HCT116 (cell line): ENCODE measurements around the gene CD84. TPM values are rescaled to one million over a fixed set of nuclear protein-coding genes. Genes with fewer than 3 reads are reported as not detected.

Experiments
- ATAC-seq: fragments of 200-7000 bp; cut with Tn5 transposase; 2 replicates; pipeline ENCODE4 v1.9.1; 2020; ENCODE audit warnings: mild to moderate bottlenecking, moderate library complexity
- BruUV-seq: library from RNA; stranded (reverse); fragments of 400-500 nt; replicated peaks from 2 replicates; lab custom pipeline; 2021; lab: Mats Ljungman, UMichigan
- CTCF ChIA-PET: fragments of 300-600 bp; sonication (Branson Sonifier 250); formaldehyde crosslinking; loops from one replicate; lab custom pipeline; 2021; ENCODE audit warnings: antibody characterized with exemption; lab: Charles Lee
- POLR2A ChIA-PET: fragments of 300-600, 350-600 bp; sonication (Branson Sonifier 250); formaldehyde crosslinking; loops from one replicate; lab custom pipeline; 2021; ENCODE audit warnings: antibody characterized with exemption; lab: Charles Lee
- RAD21 ChIA-PET, 2 experiments: fragments of 300-600 bp; sonication (Branson Sonifier 250); formaldehyde crosslinking; loops; one replicate each; lab custom pipeline; 2023; ENCODE audit warnings: low total read pairs in 2 of 2; ENCODE audit not compliant: uncharacterized antibody in 2 of 2, unreplicated experiment in 2 of 2, low non-redundant PET in 1 of 2; lab: Charles Lee
- DNase-seq: peaks from one replicate; pipeline ENCODE4 v3.0.0-alpha.2; 2010; ENCODE audit warnings: low read depth, low spot score
- H2AFZ ChIP-seq: fragments of 200-600 bp; shearing (Covaris generic), sonication (generic); 2 replicates; pipeline ENCODE4 v1.6.1; 2017; ENCODE audit warnings: low read depth, mixed run types, mixed read lengths, antibody characterized with exemption, low read length; ENCODE audit not compliant: poor library complexity, severe bottlenecking
- H3K27ac ChIP-seq: 2 replicates; pipeline ENCODE4 v1.5.1; 2012; ENCODE audit warnings: low read depth, low read length
- H3K27me3 ChIP-seq: fragments of 200-600 bp; sonication (generic); 2 replicates; pipeline ENCODE4 v1.6.1; 2016; ENCODE audit warnings: mixed run types, low read length, mixed read lengths; ENCODE audit not compliant: insufficient read depth
- H3K36me3 ChIP-seq, 2 experiments: fragments of 200-500 bp in 1 of 2; fragments of 200-600 bp in 1 of 2; sonication (Bioruptor generic) in 1 of 2; sonication (generic) in 1 of 2; 2 replicates each; pipeline versions ENCODE4 v1.5.1 to v1.6.1; 2014 to 2016; ENCODE audit warnings: low read length in 2 of 2, inconsistent platforms in 1 of 2, mixed read lengths in 1 of 2, mixed run types in 1 of 2; ENCODE audit not compliant: insufficient read depth in 2 of 2, control insufficient read depth in 1 of 2
- H3K4me1 ChIP-seq, 2 experiments: fragments of 200-600 bp in 1 of 2; sonication (generic) in 1 of 2; 2 replicates each; pipeline versions ENCODE4 v1.5.1 to v1.6.1; 2012 to 2017; ENCODE audit warnings: low read length in 2 of 2, inconsistent platforms in 1 of 2, mild to moderate bottlenecking in 1 of 2, mixed read lengths in 1 of 2, mixed run types in 1 of 2, moderate library complexity in 1 of 2; ENCODE audit not compliant: insufficient read depth in 2 of 2, control insufficient read depth in 1 of 2
- H3K4me2 ChIP-seq: fragments of 200-600 bp; sonication (generic); 2 replicates; pipeline ENCODE4 v1.6.1; 2017; ENCODE audit warnings: mixed run types, low read length, mixed read lengths
- H3K4me3 ChIP-seq, 2 experiments: fragments of 200-600 bp in 1 of 2; sonication (generic) in 1 of 2; replicated peaks in 1 of 2; 2 replicates each; pipeline ENCODE4 v1.5.1; 2011 to 2016; ENCODE audit warnings: low read length in 2 of 2, control low read depth in 1 of 2, low read depth in 1 of 2, mild to moderate bottlenecking in 1 of 2, mixed read lengths in 1 of 2, mixed run types in 1 of 2
- H3K79me2 ChIP-seq: fragments of 200-600 bp; sonication (generic); 2 replicates; pipeline ENCODE4 v1.6.1; 2017; ENCODE audit warnings: mild to moderate bottlenecking, mixed run types, low read length, moderate library complexity, mixed read lengths; ENCODE audit not compliant: insufficient read depth
- H3K9ac ChIP-seq: fragments of 200-600 bp; sonication (generic); 2 replicates; pipeline ENCODE4 v1.6.1; 2016; ENCODE audit warnings: low read length, mixed read lengths
- H3K9me2 ChIP-seq: fragments of 200-600 bp; sonication (generic), shearing (Covaris generic); 2 replicates; pipeline ENCODE4 v1.6.1; 2017; ENCODE audit warnings: mixed run types, mild to moderate bottlenecking, moderate library complexity; ENCODE audit not compliant: insufficient read depth
- H3K9me3 ChIP-seq, 2 experiments: fragments of 200-500 bp in 1 of 2; fragments of 200-600 bp in 1 of 2; sonication (Bioruptor generic) in 1 of 2; sonication (generic) in 1 of 2; 2 replicates each; pipeline ENCODE4 v1.6.1; 2014 to 2017; ENCODE audit warnings: low read length in 2 of 2, mixed read lengths in 2 of 2, inconsistent platforms in 1 of 2, low read depth in 1 of 2, mild to moderate bottlenecking in 1 of 2, mixed run types in 1 of 2, moderate library complexity in 1 of 2; ENCODE audit not compliant: control insufficient read depth in 1 of 2, insufficient read depth in 1 of 2
- H4K20me1 ChIP-seq: fragments of 200-600 bp; sonication (generic), shearing (Covaris generic); 2 replicates; pipeline ENCODE4 v1.6.1; 2017; ENCODE audit warnings: mixed run types, mild to moderate bottlenecking, moderate library complexity; ENCODE audit not compliant: insufficient read depth
- EZH2 ChIP-seq: fragments of 200-600 bp; sonication (generic); IDR thresholded peaks from 2 replicates; pipeline ENCODE4 v1.6.1; 2017; ENCODE audit warnings: antibody characterized with exemption, mixed run types
- SIN3A ChIP-seq: IDR thresholded peaks from 2 replicates; pipeline ENCODE4 v1.6.1; 2012; ENCODE audit warnings: low read depth
- TCF7L2 ChIP-seq: IDR thresholded peaks from 2 replicates; pipeline ENCODE4 v1.7.0; 2011; ENCODE audit warnings: borderline replicate concordance, inconsistent platforms; ENCODE audit not compliant: insufficient read depth, insufficient read length; ENCODE audit errors: extremely low read depth
- YY1 ChIP-seq: IDR thresholded peaks from 2 replicates; pipeline ENCODE4 v1.6.1; 2011; ENCODE audit warnings: low read length, low read depth, moderate library complexity, mild to moderate bottlenecking; ENCODE audit not compliant: insufficient replicate concordance; ENCODE audit errors: extremely low read depth
- intact Hi-C: fragments of 100-400 bp; cut with micrococcal nuclease; formaldehyde crosslinking; loops from 2 replicates; pipeline ENCODE4 v1.10.0; 2022
- total RNA-seq: library from RNA; stranded (reverse); gene quantifications from one replicate; pipeline ENCODE4 v1.2.1, GENCODE V29; 2021; ENCODE audit not compliant: unreplicated experiment
- TF ChIP-seq, protein P1 (sequence below): IDR thresholded peaks from 2 replicates; pipeline ENCODE4 v1.6.1; 2012

Gene CD84
- total RNA-seq, 1 experiment from 2014 or later, result 0.02 TPM

DNA sequence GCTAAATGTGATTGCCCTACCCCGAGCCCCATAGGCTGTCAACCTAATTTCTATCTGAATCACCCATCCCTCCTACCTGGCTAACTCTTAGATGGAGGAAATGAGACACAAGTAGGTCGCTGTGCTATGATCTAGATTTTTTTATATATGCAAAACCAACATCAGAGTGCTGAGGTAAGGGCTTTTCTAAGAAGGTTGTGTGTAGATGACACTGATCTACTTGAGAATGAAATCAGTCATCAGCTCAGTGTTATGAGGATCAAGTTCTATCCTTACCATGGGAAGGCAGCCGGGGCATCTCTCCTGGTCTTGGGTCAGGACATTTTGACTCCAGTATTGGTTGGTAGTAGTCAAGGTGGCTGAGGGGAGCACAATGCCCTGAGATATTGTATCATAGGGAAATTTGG is 43.9 kb upstream of the CD84 start:
- Histone ChIP-seq H3K4me3 (no peak overlapping the region), H3K9ac (no peak overlapping the region), H2AFZ (no peak overlapping the region), H3K9me3 (no peaks in the 10 kb centered on the region), H3K36me3 (no peaks in the 10 kb centered on the region), H3K4me2 (no peak overlapping the region), H3K79me2 (no peaks in the 10 kb centered on the region)
- RAD21 ChIA-PET, result no interaction called here
- ATAC-seq, result no peak
- POLR2A ChIA-PET, result no interaction called here
- BruUV-seq, result no TSS peak
- TF ChIP-seq EZH2 (no peak), YY1 (no peak)
- TF ChIP-seq, all 23 proteins: peak for 0
- CTCF ChIA-PET, result no interaction called here
- intact Hi-C loops, result no loop called here
- no peak overlapping the region for H3K27ac ChIP-seq
- no peaks in the 10 kb centered on the region for H4K20me1 ChIP-seq
- no peaks in the 10 kb centered on the region for H3K4me1 ChIP-seq
- H3K27me3 ChIP-seq, result no peaks in the 10 kb centered on the region; the same call in 1 of the 2 replicates
- no peak for DNase-seq
- no peaks in the 10 kb centered on the region for H3K9me2 ChIP-seq

- Histone ChIP-seq H3K9ac (no peak overlapping the region), H3K9me3 (no peaks in the 10 kb centered on the region), H3K4me2 (no peak overlapping the region), H4K20me1 (no peaks in the 10 kb centered on the region), H3K4me3 (no peak overlapping the region), H3K27me3 (no peaks in the 10 kb centered on the region; the same call in 1 of the 2 replicates), H3K9me2 (no peaks in the 10 kb centered on the region), H3K27ac (no peak overlapping the region), H2AFZ (no peak overlapping the region), H3K79me2 (no peaks in the 10 kb centered on the region), H3K36me3 (no peaks in the 10 kb centered on the region), H3K4me1 (no peaks in the 10 kb centered on the region)
- ChIA-PET RAD21 (no interaction called here), POLR2A (no interaction called here), CTCF (no interaction called here)
- TF ChIP-seq, protein P1, sequence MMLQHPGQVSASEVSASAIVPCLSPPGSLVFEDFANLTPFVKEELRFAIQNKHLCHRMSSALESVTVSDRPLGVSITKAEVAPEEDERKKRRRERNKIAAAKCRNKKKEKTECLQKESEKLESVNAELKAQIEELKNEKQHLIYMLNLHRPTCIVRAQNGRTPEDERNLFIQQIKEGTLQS, result no peak
- no peak for TF ChIP-seq TCF7L2
- TF ChIP-seq SIN3A, result no peak
- ATAC-seq (no peak), DNase-seq (no peak)
- no TSS peak for BruUV-seq
- intact Hi-C loops, result no loop called here
Measured at GRCh38 chr1:160622501-160623226, 43.4 kb upstream of the CD84 start.
